Ecto neural progenitor cell (in vitro differentiated cells): Measurements from ENCODE around the gene TEX22.
"Not testable (repeated sequence)": the region's sequence is repeated elsewhere in the genome, so short reads cannot be mapped to it uniquely, and the experiment has no call there.

Source experiments
- DNase-seq: peaks from one replicate; pipeline ENCODE4 v3.0.0-alpha.2; 2018; ENCODE audit warnings: low spot score

The TEX22 gene

GRCh38 chr14:105398044-105398725, at the start of gene TEX22:
Gene TEX22, plus strand, starts transcription at chr14:105398538. Its CDS starts 803 bp downstream, at chr14:105399341.
- peak; percentile 89 for DNase-seq

GRCh38 chr14:105348945-105349699, 49.2 kb upstream of the TEX22 start:
- DNase-seq = no peak

- no peak for DNase-seq
These were observed 48.3 kb upstream of the TEX22 start for GRCh38 chr14:105349992-105350391.

- no peak for DNase-seq
These were observed 47.7 kb upstream of the TEX22 start for GRCh38 chr14:105350450-105351244.

GRCh38 chr14:105351410-105351809, 46.9 kb upstream of the TEX22 start:
- no peak for DNase-seq

- DNase-seq = peak; percentile 88
These were observed 46.2 kb upstream of the TEX22 start for GRCh38 chr14:105351920-105352851.

GRCh38 chr14:105353136-105353535, 45.2 kb upstream of the TEX22 start:
- DNase-seq = no peak

- no peak for DNase-seq
These were observed 43.8 kb upstream of the TEX22 start for GRCh38 chr14:105354541-105354940.

- no peak for DNase-seq
These were observed 43.2 kb upstream of the TEX22 start for GRCh38 chr14:105355049-105355575.

- DNase-seq = no peak
These were observed 42.3 kb upstream of the TEX22 start for GRCh38 chr14:105355850-105356604.

GRCh38 chr14:105356927-105357326, 41.4 kb upstream of the TEX22 start:
- DNase-seq = no peak

- DNase-seq = no peak
These were observed 40.7 kb upstream of the TEX22 start for GRCh38 chr14:105357626-105358025.

- DNase-seq = no peak
These were observed 40.0 kb upstream of the TEX22 start for GRCh38 chr14:105358140-105358846.

- no peak for DNase-seq
These were observed 39.4 kb upstream of the TEX22 start for GRCh38 chr14:105358943-105359342.

GRCh38 chr14:105361412-105361811, 36.9 kb upstream of the TEX22 start:
- DNase-seq = not testable (repeated sequence)

- DNase-seq = no peak
These were observed 34.3 kb upstream of the TEX22 start for GRCh38 chr14:105363847-105364708.

GRCh38 chr14:105365101-105365500, 33.2 kb upstream of the TEX22 start:
- DNase-seq = no peak

- DNase-seq = no peak
These were observed 32.7 kb upstream of the TEX22 start for GRCh38 chr14:105365681-105366080.
